Posterior vena cava (tissue), 2 donors: ENCODE measurements around the gene IL17F. TPM values are rescaled to one million over a fixed set of nuclear protein-coding genes. Genes with fewer than 3 reads are reported as not detected.

Source experiments
- DNase-seq: peaks from one replicate; pipeline ENCODE4 v3.0.0-alpha.2; 2020; ENCODE audit warnings: low spot score
- intact Hi-C, 2 donors: fragments of 100-400 bp; cut with DNase I; formaldehyde crosslinking; loops; one replicate each; pipeline versions ENCODE4 v1.14.1 to v1.14.2; 2022 to 2023
- total RNA-seq, 2 donors: library from RNA; stranded (reverse); fragmentation: NEBNext Ultra II Directional; extraction: Animal tissue kit (Norgen Biotek cat#: 25700); gene quantifications; one replicate each; pipeline ENCODE4 v1.2.1, GENCODE V29; 2021
- donor health status: DM: yes; HTN: yes; CAD: no.
- donor health status: DM: yes; HTN: yes; CAD: no.

Gene IL17F
- total RNA-seq, 2 donors from 2014 or later: not detected

GRCh38 chr6:52251113-52251512, 6.8 kb upstream of the IL17F start:
- intact Hi-C loops: no loop called here

GRCh38 chr6:52249078-52249477, 4.8 kb upstream of the IL17F start:
- intact Hi-C loops: no loop called here
- DNase-seq: no peak

More at GRCh38 chr6:52251113-52251512, 6.8 kb upstream of the IL17F start:
- no peak for DNase-seq

DNA sequence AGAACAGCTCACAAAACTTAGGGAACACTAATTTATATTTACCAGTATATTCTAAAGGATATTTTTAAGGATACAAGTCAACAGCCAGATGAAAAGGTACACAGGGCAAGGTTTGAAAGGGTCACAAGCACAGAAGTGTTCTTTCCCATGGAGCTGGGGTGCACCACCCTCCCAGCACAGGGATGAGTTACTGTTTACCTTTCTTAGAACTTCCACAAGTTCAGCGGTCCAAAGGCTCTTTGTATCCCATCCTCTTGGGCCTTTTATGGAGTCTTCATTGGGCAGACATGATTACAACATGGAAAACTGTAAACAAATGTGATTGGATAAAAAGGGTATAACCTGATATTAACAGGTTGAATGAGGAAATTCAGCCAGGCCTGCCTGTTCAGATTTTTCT, 1.1 kb upstream of the IL17F start:
- no peak for DNase-seq

DNA sequence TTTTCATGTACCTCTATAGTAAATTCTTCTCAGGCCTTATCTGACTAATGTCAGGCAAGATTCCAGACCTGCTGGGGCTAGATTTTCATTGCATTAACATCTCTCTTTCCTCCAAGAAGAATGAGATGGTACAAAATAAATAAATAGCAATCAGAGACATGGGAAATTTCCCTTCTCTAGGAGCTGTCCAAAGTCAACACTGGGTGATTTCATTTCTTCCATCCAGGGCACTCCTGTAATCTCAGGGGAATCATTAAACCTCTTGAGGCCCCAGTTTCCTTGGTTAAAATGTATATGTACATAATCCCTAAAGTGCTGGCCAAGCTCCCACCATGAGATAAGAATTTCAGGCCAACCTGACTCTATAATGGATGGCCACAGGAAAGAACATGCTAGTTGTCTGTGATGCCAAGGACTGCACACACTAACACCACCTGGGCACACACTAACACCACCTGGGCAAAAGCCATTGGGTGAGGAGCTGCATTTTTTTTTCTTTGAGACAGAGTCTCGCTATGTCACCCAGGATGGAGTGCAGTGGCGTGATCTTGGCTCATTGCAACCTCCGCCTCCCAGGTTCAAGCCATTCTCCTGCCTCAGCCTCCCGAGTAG, 912 bp downstream of the IL17F start:
- intact Hi-C loops: no loop called here

More for the DNA sequence above, 1.1 kb upstream of the IL17F start:
- intact Hi-C loops: no loop called here

GRCh38 chr6:52241819-52242218, 2.5 kb downstream of the IL17F start:
- intact Hi-C loops: no loop called here
- DNase-seq: no peak

More for the DNA sequence above, 912 bp downstream of the IL17F start:
- DNase-seq: no peak

GRCh38 chr6:52233975-52234823, 10.1 kb downstream of the IL17F start:
- no peak for DNase-seq
- intact Hi-C loops: loop anchor here (10.0 kb wide), 1 partner anchor 129 kb away; no protein-coding TSS in a partner anchor

GRCh38 chr6:52233005-52233404, 11.3 kb downstream of the IL17F start:
- DNase-seq: no peak
- intact Hi-C loops: loop anchor here (10.0 kb wide), 1 partner anchor 128 kb away; no protein-coding TSS in a partner anchor

DNA sequence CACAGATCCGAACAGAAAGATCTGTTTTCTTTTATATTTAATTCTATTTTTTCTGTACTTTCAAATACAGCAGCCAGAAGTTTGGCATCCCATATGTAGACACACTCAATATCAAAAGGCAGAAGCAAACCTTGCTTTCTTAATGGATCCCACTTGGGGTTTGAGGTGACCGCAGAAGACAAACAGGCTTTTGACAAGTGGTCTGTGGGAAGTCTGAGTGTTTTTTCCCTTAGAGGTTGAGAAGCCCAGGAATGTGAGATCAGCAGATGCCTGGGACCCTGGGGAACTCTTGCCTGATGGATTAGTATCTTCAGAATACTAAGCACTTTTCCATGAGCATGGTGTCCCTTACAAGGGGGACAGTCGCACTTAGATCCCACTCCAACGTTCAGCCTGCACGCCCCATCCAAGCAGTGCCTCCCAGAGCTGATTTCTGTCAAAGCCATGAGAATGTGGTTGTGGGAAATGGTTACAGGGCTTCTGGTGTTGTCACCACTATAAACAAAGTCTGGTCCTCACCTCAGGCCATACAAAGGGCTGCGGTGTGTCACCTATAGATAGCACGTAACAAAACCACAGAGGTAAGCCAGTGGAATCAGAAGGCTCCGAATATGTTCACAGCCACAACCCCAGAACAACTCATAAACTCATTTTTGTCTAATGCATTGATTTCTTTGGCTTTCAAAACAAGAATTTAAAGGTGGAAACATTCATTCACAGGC, 12.7 kb downstream of the IL17F start:
- intact Hi-C loops: loop anchor here (10.0 kb wide), 1 partner anchor 127 kb away; no protein-coding TSS in a partner anchor
- no peak for DNase-seq

DNA sequence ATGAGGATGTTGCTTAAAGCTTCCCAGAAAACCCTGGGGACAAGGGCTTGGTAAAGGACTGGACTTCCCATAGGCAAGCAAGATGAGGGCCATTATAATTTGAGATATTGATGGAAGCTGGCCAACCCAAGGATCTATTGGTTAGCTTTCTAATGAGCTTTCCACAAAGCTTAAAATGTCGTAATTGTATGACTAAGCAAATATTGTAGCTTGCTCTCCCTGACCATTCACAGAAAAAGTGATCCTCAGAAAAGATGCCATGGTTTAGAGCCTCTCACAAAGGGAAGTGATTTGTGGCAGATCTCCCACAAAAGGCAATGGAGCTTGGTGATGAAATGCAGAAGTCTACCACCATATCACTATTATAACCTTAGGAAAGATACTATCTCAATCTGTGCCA, 13.6 kb downstream of the IL17F start:
- intact Hi-C loops: loop anchor here (10.0 kb wide), 1 partner anchor 126 kb away; no protein-coding TSS in a partner anchor
- no peak for DNase-seq

DNA sequence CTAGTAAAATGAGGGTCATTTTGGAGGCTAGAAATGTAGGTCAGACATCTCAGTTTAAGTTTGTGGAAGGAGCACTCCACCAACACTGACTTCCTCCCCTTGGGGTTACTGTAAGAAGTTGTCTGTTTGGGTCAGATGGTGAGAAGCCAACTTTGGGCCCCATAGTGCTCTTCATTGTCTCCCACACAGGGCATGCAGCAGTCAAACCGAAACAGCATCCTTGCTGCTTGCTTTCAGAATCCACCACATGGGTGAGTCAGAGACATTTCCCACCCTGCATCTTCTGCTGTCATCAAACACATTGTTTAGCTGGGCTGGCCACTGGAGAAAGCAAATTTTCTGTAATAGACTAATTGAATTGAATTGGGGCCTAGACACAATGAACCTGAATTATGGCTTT, 16.8 kb downstream of the IL17F start:
- intact Hi-C loops: no loop called here
- DNase-seq: no peak

DNA sequence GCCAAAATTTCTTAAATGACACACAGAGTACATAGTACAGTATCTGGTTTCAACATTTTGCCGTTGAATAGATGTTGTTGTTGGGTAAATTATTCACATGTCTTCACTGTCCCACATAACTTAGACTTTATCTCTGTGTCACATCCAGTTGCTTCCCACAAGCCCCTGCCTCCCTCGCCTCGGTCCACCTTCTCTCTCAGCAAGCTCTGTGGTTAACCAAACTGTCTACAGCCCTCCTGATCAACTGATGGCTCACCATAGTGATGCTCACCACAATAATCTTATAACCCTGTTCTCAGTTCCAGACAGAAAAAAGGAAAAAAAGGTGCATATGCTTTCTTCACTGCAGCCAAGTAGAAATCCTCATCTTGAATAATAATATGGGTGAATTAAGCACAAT, 23.0 kb downstream of the IL17F start:
- DNase-seq: no peak
- intact Hi-C loops: no loop called here

DNA sequence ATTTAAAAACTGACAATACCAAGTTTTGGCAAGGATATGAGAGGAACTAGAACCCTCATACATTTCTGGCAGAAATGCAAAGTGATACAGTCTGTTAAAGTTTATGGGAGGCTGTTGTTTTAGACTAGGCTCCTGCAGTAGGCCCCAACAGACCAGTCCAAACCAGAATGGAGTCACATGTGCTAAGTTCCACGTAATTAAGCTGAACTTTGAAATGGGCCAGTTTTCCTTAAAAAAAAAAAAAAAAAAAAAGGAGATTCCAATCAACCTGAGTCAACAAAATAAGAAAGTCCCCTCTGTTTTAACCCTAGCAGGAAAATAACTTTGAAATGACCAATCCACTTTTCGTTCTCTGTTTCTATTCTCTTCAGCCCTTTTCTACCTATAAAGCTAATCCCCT, 26.5 kb downstream of the IL17F start:
- no peak for DNase-seq
- intact Hi-C loops: no loop called here

- no peak for DNase-seq
- intact Hi-C loops: no loop called here
Measured at GRCh38 chr6:52216932-52217575, 27.2 kb downstream of the IL17F start.

DNA sequence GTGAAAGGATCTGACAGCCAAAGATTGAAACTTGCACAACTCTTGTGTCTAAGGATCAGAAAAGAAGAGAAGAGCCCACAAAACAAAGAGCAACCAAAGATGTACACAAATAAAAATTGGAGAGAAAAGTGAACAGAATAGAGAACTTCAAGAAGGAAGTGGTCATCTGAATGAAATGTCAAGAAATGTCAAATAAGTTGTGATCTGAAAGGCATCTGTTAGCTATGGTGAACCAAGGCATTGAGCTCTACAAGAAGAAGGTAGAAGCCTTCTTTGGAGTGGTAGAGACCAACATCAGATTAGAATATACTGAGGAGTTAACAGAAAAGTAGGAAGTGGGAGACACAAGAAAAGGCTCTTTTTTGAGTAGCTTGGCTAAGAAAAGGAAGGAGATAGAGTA, 28.5 kb downstream of the IL17F start:
- intact Hi-C loops: no loop called here
- no peak for DNase-seq

DNA sequence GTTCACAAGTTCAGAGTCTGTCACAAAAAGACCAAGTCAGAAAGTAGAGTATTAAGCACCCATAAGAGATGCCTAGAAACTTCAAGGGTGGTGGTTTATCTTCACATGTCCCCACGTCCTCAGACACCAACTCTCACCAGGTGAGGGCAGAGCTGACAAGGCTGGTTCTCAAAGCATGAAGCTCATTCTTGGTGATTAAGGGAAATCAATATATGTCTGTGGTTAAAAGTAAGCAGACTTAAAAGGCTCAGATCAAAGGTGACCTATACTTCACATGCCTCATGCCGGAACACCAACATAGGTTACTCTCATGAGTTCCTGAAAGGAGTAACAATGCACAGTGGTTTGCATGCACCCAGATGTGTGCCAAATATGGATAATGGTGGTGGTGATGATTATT, 31.2 kb downstream of the IL17F start:
- intact Hi-C loops: loop anchor here in 1 of 2 donors (5.0 kb wide), 1 partner anchor 1316 kb away; no protein-coding TSS in a partner anchor
- DNase-seq: no peak

DNA sequence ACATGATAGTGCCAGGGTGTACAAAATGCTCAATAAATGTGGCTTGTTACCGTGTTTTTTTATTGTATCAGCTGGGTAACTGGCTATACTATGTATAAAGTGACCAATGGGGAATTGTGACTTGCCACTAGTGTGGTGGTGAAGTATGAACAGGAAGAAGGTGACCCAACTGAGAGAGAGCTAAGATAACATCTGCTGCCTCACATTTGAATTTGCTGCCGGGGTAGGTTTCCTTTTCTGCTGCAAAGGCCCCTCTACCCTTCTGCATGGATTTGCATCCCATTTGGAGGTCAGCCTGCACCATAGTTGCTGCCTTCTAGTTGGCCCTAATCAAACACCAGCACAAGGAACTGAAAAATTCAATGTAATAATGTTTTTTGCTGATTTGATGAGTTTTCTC, 34.1 kb downstream of the IL17F start:
- intact Hi-C loops: loop anchor here in 1 of 2 donors (5.0 kb wide), 1 partner anchor 1313 kb away; no protein-coding TSS in a partner anchor
- no peak for DNase-seq

DNA sequence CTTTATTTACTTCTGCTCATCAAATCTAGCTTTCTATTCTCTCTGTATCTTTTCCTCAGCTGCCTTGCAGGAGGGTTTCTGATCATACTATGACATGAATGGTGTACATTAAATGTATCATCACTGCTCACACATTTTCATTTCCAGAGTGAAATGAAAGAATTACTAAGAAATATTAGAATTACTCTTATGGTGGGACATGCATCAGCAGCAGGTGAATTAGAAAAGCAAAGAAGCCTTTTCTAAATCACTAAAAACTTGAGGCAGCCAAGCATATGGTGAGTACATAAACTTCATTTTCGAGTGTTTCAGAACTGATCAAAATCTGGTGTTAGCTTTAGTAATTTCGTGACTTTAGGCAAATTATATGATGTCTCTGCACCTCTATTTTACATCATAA, 34.5 kb downstream of the IL17F start:
- intact Hi-C loops: loop anchor here in 1 of 2 donors (5.0 kb wide), 1 partner anchor 1312 kb away; no protein-coding TSS in a partner anchor
- no peak for DNase-seq

- intact Hi-C loops: no loop called here
- DNase-seq: no peak
Measured at GRCh38 chr6:52208612-52209011, 35.7 kb downstream of the IL17F start.

DNA sequence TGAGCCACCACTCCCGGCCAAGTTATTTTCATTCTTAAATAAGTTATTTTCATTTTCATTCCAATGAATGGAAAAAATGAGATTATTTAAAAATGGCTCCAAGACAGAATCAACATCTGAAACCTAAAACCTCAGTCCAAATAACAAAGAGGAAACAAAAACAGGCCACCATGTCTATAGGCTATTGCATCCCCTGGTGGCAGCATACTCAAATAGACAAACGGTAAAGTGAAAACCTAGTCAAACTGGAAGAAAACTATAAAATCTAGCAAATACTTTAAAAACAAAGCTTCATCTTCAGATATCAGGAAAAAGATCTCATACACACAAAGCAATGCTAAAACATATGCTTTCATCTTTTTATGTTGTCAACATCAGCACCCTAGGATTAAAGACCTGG, 37.2 kb downstream of the IL17F start:
- DNase-seq: no peak
- intact Hi-C loops: no loop called here
